Fibroblast of skin of back (primary cell): ENCODE results near the gene CGNL1.

Experiments
- DNase-seq: peaks from one replicate; pipeline ENCODE4 v3.0.0-alpha.2; 2013

Gene CGNL1

GRCh38 chr15:57526076-57526475 is 149.8 kb downstream of the CGNL1 start:
- no peak for DNase-seq

GRCh38 chr15:57526615-57527014 is 150.3 kb downstream of the CGNL1 start:
- no peak for DNase-seq

- peak; percentile 93 for DNase-seq
Observed at GRCh38 chr15:57527382-57528091, 151.2 kb downstream of the CGNL1 start.

- DNase-seq: no peak
Observed at GRCh38 chr15:57528940-57529565, 152.7 kb downstream of the CGNL1 start.

- no peak for DNase-seq
Observed at GRCh38 chr15:57529748-57530147, 153.4 kb downstream of the CGNL1 start.

- DNase-seq: no peak
Observed at GRCh38 chr15:57532731-57533447, 156.6 kb downstream of the CGNL1 start.

- no peak for DNase-seq
Observed at GRCh38 chr15:57533448-57533799, 157.1 kb downstream of the CGNL1 start.

- no peak for DNase-seq
Observed at GRCh38 chr15:57534281-57534680, 158.0 kb downstream of the CGNL1 start.

GRCh38 chr15:57537072-57537471 is 160.8 kb downstream of the CGNL1 start:
- peak; percentile 94 for DNase-seq

- DNase-seq: no peak
Observed at GRCh38 chr15:57537488-57538264, 161.4 kb downstream of the CGNL1 start.

- no peak for DNase-seq
Observed at GRCh38 chr15:57538265-57538529, 161.9 kb downstream of the CGNL1 start.

- no peak for DNase-seq
Observed at GRCh38 chr15:57538821-57539220, 162.5 kb downstream of the CGNL1 start.

GRCh38 chr15:57540211-57540610 is 163.9 kb downstream of the CGNL1 start:
- DNase-seq: peak; percentile 15

GRCh38 chr15:57540736-57541135 is 164.4 kb downstream of the CGNL1 start:
- no peak for DNase-seq

- no peak for DNase-seq
Observed at GRCh38 chr15:57541271-57541670, 165.0 kb downstream of the CGNL1 start.

- peak; percentile 66 for DNase-seq
Observed at GRCh38 chr15:57541805-57542504, 165.7 kb downstream of the CGNL1 start.

GRCh38 chr15:57542505-57542817 is 166.2 kb downstream of the CGNL1 start:
- DNase-seq: no peak

GRCh38 chr15:57544848-57545480 is 168.7 kb downstream of the CGNL1 start:
- DNase-seq: no peak

- no peak for DNase-seq
Observed at GRCh38 chr15:57545995-57546394, 169.7 kb downstream of the CGNL1 start.

- no peak for DNase-seq
Observed at GRCh38 chr15:57547243-57547755, 171.0 kb downstream of the CGNL1 start.

GRCh38 chr15:57548351-57548750 is 172.0 kb downstream of the CGNL1 start:
- DNase-seq: no peak

GRCh38 chr15:57548835-57549234 is 172.5 kb downstream of the CGNL1 start:
- DNase-seq: no peak
